ENCODE measurements around the gene HERPUD1.
"Not testable (repeated sequence)": the region's sequence is repeated elsewhere in the genome, so short reads cannot be mapped to it uniquely, and the experiment has no call there.

DNA sequence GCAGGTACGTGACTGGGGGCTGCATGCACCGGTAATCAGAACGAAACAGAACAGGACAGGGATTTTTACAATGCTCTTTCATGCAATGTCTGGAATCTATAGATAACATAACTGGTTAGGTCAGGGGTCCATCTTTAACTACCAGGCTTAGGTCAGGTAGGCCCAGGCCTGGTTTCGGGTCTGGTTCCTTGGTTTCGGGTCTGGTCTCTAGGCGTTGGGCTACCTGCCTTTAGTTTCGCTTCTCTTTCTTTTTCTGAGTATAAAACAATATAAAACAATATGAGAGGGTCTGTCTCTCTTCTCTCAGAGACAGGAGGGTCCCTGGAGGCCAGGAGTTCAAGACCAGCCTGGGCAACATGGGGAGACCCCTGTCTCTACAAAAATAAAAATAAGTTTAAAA, 42.0 kb downstream of the HERPUD1 start:
- TF ChIP-seq, protein P1, sequence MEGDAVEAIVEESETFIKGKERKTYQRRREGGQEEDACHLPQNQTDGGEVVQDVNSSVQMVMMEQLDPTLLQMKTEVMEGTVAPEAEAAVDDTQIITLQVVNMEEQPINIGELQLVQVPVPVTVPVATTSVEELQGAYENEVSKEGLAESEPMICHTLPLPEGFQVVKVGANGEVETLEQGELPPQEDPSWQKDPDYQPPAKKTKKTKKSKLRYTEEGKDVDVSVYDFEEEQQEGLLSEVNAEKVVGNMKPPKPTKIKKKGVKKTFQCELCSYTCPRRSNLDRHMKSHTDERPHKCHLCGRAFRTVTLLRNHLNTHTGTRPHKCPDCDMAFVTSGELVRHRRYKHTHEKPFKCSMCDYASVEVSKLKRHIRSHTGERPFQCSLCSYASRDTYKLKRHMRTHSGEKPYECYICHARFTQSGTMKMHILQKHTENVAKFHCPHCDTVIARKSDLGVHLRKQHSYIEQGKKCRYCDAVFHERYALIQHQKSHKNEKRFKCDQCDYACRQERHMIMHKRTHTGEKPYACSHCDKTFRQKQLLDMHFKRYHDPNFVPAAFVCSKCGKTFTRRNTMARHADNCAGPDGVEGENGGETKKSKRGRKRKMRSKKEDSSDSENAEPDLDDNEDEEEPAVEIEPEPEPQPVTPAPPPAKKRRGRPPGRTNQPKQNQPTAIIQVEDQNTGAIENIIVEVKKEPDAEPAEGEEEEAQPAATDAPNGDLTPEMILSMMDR (conservative IDR thresholded peaks at IDR 0.05; ENCODE audit: low read depth, low read length) = not testable (repeated sequence)
- not testable (repeated sequence) for TF ChIP-seq EZH2 (IDR thresholded peaks at IDR 0.05; ENCODE audit: borderline replicate concordance, low read depth, low read length, poor library complexity, severe bottlenecking)
